Transverse colon (tissue), 3 donors: Measurements from ENCODE around the gene IGFL3.

ENCODE experiments used
- POLR2A ChIP-seq: fragments of 450-650 bp; IDR thresholded peaks from one replicate; pipeline ENCODE4 v1.6.1; 2016; ENCODE audit warnings: antibody characterized with exemption, mild to moderate bottlenecking, moderate library complexity
- TF ChIP-seq, protein P1 (sequence below), 5 experiments: fragments of 200-600 bp in 3 of 5; fragments of 450-650 bp in 2 of 5; sonication (generic) in 3 of 5; IDR thresholded peaks; 1 replicate in 2 of 5; 2 replicates in 3 of 5; pipeline ENCODE4 v1.5.1; 2016 to 2017; ENCODE audit warnings: antibody characterized with exemption in 5 of 5, inconsistent platforms in 3 of 5, mild to moderate bottlenecking in 2 of 5, moderate library complexity in 1 of 5

DNA sequence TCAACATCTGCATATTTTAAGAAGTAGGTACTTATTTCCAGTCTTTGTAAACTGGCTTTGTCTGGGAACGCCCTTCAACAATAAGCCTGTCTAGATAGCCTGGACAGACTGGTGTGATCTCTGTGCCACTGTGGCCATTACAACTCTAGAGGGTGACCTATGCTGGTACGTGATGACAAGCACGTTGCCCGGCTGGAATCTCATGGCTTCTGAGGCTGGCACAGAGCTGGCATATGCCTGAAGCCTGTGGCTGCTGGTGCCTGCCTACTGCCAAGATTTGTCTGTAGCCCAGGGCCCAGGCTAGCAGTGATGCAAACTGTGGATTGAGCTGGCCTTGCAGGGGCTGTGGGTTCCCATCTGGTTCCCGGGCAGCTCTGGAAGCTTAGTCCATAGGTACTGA lies 34.0 kb downstream of the IGFL3 start:
- TF ChIP-seq POLR2A = no peak
- TF ChIP-seq, protein P1, sequence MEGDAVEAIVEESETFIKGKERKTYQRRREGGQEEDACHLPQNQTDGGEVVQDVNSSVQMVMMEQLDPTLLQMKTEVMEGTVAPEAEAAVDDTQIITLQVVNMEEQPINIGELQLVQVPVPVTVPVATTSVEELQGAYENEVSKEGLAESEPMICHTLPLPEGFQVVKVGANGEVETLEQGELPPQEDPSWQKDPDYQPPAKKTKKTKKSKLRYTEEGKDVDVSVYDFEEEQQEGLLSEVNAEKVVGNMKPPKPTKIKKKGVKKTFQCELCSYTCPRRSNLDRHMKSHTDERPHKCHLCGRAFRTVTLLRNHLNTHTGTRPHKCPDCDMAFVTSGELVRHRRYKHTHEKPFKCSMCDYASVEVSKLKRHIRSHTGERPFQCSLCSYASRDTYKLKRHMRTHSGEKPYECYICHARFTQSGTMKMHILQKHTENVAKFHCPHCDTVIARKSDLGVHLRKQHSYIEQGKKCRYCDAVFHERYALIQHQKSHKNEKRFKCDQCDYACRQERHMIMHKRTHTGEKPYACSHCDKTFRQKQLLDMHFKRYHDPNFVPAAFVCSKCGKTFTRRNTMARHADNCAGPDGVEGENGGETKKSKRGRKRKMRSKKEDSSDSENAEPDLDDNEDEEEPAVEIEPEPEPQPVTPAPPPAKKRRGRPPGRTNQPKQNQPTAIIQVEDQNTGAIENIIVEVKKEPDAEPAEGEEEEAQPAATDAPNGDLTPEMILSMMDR (IDR thresholded peaks at IDR 0.05) = no peak
